GM19397 (cell line): ENCODE measurements around the gene ADAMTS2.

Experiments
- ATAC-seq: cut with Tn5 transposase; IDR thresholded peaks from one replicate; pipeline ENCODE4 v1.9.1; 2021; ENCODE audit warnings: mild to moderate bottlenecking, moderate library complexity; ENCODE audit not compliant: unreplicated experiment

Gene ADAMTS2

DNA sequence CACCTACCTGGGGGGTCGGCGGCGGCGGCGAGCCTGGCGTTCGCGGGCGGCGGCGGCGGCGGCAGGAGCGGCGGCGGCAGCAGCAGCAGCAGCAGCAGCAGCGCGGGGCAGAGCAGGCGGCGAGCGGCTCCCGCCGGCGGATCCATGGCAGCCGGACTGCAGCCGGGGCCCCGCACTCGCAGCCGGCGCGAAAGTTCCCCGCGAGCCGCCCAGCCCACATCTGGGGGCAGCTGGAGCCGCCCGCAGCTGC is 153 bp downstream of the ADAMTS2 start:
- ATAC-seq, result no peak

DNA sequence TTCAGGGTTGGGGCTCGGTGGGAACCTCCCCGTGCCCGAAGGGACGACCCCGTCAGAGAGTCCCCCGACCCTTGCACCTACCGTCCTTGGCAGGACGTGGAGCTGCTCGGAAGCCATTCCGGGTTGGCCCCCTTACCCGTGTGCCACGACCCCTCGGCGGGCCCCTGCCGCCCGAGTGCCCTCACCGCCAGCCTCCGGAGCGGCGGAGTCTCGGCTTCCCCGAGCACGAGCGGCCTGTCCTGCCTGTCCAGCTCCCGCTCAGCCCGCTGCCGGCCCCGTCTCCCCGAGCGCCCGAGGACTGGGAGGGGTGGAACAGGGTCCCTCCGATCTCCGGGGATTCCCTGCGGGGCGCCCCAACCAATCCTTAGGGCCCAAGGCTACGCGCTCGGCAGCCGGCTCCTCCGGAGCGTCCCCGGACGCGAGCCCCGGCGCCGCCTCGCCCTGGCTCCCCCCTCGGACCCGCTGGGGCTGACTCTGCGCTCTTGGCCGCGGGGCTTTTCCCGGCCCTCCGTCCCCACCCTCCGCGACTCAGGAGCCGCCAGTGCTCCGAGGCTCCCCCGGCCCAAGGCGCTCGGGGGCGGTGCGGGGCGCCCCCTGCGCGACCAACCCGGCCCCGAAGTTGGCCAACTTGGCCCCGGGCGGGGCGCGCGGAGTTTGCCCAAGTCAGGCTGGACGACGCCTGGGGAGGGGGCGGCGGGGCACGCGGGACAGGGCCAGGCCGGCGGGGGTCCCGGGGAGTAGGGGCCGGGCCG is 654 bp downstream of the ADAMTS2 start:
- no peak for ATAC-seq

DNA sequence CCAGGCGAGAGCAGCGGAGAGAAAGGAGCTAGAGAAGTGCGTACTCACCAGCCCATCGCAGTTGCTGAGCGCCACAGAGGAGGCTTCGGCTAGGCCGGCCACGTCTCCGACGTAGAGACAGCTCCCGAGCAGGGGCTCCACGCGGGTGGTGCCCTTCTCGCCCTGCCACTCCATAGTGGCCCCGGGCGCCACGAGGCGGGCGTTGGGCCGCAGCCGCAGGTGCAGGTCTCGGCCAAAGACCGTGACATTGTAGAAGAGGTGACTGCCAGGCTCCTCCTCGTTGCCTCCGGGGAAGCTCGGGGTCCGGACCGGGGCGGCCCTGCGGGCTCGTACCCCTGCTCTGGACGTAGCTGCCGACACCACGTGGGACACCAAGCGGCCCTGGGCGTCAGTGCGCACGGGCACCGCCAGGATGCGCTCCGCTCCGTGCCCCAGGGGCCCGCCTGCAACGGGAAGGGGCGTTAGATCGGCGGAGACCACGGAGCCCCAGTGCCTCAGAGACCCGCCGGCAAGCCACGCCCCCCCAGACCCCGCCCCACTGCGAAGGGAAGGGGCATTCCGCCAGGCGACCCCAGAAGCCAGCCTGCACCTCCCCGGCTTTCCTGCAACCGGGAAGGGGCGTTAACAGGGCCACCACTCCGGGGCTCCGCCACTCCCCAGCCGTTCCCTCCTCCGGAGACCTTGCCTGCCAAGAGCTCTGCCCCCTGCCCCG is 1.4 kb downstream of the ADAMTS2 start:
- ATAC-seq, result no peak

DNA sequence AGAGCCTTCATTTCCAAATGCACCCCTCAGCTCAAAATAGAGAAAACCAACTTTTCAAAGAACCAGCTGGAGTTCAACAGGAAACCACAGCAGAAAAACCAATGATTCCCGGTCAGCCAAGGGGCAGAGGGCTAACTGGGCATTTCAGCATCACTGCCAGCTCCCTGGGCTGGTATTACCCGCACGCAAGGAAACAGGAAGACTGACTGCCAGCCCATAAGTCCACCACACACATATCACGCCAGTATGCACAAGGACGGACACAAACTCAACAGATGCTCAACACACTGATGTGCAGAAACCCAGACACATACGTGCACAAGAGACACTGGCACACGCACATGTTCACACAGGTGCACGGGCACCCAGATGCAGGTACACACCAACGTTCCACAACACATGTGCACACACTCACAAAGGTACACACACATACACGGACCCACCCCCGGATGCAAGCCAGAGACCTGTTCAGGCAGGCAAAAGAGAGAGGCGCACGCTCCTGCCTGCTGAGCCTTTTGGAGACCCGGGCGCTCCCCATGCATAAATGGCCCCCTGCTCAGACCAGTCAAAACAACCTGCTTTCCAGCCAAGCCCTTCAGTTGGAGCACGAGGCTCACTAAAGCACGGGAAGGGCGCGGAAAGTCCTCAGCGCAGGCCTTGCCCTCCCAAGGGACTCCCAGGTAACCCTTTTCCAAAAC is 2.1 kb downstream of the ADAMTS2 start:
- no peak for ATAC-seq

DNA sequence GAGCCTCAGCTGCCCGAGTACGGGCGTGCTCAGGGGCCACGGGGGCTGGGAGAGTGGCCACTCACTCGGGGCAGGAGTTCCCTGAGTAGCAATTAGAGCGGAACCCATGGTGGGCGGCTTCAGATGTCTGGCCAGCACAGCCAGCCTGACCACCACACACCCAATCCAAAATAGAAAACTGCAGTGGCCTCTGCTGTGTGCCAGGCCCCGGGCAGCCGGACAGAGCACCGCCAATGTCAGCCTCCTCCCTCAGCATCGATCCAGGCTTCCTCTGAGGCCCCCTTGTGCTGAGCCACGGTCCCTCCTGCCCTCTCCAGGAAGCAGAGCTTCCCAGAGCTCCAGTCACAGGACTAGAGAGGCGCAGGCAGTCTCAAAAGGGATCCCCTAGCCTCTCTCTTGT is 2.7 kb downstream of the ADAMTS2 start:
- no peak for ATAC-seq

DNA sequence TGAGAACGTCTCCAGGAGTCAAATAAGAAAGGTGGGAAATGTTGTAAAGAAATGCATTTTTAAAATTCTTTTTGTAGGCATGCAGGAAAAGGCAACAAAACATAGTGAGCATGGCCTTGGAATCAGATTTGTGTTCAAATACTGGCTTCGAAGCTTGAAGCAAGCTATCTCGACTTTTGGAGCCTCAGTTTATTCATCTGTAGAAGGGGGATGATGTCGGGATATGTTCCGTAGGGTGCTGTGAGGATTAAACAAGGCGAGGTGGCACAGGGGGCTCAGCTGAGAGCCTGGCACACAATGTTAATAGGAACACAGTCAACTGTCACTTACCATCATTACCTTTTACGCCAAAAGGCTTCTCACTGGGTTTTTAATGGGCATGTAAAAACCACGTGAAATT is 4.8 kb downstream of the ADAMTS2 start:
- no peak for ATAC-seq

DNA sequence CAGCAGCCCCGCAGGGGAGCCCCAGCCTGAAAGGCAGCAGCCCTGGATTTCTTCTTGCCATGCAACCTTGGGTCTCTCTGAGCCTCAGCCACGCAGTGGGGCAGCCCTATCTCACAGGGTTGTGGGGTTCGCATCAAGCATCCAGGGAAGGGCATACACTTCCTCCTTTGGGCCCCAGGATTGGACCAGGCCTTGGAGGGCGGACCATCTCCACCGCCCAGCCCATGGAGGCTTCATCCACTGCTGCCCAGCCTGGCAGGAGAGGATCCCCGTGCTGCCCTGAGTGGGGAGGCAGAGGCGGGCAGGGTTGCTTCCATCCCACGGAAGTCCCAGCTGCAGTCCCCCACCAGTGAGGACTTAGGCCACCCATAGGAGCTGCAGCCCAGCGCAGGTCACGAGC is 5.3 kb downstream of the ADAMTS2 start:
- ATAC-seq, result no peak

DNA sequence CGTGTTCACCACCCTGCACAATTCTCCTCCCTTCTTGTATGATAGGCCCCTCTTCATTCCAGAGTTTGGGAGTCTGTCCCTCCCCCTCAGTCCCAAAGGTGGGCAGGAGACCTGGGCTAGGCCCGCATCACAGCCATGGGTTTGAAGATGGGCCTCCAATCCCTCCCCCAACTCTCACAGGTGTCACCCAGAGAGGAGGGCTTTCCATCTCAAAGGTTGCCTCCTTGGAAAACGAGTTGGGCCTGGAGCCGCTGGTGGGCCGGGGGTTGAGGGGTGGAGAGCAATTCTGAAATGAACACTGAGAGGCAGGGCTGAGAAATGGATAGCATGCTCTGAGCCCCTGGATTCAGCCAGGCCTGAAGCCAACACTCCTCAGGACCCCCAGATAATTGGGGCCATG is 6.2 kb downstream of the ADAMTS2 start:
- no peak for ATAC-seq

DNA sequence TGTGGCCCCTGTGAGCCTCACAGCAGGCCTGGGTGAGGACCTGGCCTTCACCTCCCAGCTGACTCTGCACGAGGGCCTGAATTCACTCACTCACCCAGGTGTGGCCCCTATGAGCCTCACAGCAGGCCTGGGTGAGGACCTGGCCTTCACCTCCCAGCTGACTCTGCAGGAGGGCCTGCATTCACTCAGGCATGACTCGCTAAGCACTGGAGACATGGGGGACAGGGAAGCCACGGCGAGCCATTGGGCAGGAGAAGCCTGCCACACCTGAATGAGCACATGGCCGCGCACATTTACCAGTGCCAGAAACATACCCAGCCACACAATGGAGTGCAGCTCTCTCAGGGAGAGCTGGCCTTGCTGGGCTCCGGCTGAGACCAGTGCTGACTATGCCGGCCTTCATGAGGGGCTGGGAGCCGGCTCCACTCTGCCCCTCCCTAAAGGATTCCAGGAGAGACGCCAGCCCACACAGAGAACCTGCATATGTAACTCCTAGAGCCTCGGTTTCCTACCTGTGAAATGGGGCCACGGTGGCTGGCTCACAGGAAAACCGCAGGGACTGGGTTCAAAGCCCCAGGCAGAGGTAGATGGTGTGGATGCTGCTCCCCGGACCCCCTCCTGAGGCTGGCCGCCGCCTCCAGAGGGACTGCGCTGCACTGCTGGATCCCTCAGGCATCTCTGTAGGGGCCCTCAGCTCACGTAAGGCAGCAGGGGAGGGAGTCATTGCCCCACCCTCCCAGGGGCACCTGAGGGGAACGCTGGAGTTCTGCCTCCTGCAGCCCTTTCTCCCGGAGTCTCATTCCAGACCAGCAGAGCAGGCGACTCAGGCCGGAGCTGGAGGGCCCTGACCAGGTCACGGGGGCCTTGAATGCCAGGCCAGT is 7.2 kb downstream of the ADAMTS2 start:
- no peak for ATAC-seq

DNA sequence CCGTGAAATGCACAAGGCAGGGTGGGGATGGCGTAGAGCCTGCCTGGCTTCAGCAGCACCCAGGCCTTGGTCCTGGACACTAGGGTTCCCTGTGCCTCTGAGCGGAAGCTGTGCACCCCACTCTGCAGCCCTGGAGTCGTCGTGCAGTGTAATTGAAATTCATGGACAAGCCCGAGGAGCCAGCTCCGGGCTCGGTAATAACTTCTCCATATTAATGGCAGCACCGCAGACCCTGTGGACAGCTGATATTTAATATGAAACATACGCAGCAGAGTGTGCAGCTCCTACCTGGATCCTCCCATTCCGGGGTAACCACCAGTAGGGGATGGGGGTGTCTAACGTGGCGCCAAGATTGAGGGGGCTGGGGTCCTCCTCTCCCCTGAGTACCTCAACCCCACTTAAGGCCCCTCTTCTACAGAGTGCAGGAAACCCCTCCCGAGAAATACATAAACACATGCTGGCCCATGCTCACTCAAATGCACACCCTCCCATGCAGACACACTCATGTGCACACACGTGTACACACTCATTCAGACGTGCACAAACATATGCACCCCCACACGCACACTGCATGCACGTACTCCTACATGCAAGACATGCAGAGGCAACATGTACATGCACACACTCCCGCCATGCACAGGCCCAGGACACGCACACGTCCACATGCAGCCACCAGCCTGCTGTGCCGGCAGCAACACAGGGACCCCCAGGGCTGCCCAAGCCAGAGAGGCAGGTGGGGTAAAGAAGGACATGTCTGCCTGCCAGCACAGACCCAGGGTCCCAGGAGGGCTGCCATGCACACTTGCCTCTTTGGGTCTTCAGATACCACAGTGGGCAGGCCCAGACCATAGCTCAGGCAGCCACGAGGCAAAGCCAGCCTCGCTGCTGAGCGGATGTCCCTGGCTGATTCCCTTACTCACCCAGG is 8.1 kb downstream of the ADAMTS2 start:
- ATAC-seq, result no peak

DNA sequence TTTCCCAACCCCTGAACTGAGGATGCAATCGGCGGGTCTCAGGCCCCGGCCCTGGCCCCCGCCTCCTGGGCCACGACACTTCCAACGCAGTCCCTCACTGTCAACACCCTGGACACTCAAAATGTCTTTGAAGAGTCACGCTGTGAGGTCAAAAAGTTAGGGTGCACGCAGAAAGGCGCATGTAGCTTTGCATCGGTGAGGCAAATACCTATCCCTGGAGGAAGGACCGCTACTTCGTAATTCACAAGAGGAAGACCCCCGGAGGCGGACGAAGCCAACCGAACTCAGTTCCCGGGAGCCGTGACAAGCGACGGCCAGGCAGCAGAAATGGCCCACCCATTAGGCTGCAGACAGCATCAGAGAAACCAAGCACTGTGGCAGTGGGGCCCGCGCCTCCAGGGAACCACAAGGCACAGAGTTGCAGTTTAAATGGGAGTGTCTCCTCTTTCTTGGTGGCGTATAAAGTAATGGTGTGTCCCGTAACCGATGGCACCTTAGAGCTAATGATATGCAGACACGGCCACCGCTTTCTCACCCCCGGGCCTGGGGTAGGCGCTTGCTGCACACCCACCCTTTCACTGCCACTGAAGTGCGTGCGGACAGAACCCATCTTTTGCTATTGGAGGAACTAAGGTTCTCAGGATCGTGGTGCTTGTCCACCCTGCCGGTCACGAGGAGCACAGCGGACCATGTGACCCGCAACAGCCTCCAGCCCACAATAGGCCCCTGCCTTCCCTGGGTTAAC is 9.0 kb downstream of the ADAMTS2 start:
- ATAC-seq, result no peak

DNA sequence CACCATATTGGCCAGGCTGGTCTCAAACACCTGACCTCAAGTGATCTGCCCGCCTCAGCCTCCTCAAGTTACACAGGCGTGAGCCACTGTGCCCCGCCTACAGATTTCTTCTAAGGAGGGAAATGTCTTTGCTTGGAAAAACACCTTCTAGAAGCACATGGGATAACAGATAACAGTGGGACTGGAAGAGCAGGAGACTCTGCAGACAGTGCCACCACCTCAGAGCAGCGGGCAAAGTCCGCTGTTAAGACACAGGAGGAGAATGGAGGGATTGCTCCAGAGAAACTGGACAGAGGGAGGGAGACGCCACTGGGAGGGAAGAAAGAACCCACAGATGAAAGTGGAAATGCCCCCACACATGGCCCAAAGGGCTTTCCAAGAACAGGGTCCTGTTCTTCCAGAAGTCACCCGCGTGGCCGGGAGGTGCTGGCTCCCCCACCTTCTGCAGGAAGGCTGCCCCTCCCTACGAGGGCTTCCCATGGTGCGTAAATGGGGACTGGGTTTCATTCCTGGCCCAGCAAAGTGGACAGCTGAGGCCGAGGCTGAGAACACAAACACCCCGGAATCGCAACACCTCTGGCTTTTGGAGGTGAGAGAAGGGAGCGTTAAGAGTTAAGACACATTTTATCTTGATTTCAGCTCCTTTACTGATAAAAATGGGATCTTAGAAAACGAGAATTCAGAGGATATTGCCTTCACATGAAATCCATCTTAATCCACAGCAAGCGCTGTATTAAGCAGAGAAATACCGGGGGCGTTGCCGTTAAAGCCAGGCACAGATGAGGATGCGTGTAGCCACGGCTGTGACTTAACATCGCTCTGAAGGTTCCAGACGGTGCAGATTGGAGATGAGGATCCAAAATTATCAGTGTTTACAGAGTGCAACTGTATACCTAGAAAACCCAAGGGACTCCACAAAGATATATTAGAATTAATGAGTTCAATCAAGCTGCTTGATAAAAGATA is 11.2 kb downstream of the ADAMTS2 start:
- ATAC-seq, result no peak

DNA sequence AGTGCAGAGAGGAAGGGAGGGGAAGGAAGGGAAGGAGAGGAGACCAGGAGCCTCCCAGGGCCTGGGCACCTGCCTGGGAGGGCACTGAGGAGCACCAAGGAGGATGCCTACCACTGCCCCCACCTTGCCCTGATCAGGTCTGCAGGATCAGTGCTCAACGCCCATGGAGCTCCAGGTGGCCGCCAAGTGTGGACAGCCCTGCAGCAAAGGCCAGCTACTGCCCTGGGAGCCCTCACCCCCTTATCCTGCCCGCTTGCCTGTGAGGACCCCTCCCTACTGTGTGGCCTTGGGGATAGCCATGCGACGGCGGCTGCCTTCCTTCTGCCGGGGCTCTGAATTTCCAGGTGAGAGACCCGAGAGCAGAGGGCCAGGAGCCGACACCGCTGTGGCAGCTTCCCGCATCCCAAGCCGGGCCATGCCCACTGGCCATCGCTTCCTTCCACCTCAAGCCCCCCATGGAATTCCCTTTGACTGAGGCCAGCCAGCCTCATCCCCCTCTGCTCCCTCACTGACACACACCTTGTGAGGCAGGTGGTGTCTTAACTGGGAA is 12.4 kb downstream of the ADAMTS2 start:
- ATAC-seq, result no peak

DNA sequence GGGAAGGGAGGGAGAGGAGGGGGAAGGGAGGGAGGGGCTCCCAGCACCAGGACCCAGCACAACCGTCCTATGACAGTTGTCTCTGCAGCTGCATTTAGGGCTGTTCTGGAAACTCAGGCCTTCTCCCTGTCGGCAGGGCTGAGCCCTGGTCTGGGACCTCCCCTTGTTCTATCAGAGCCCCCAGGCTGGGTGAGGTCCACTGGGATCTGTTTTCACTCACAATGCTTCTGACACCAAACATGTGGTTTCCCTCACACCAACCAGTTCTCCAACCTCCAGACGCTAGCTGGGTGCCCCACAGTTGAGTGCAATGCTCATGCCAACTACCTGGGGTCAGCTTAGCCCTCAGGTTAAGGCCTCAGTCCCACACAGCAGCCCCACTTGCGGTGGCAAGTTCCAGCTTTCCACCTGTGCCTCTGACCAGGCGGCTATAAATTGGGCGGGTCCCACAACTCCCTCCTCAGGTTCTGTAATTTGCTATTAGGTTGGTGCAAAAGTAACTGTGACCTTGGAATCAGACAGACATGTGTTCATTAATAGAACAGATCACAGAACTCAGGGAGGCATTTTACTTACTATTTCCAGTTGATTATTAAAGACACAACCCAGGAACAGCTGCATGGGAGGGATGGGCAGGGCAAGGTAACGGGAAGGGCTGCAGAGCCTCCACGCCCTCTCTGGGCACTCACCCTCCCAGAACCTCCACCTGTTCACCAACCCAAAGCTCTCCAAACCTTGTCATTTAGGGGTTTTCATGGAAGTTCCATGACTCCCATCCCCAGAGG is 13.5 kb downstream of the ADAMTS2 start:
- no peak for ATAC-seq

DNA sequence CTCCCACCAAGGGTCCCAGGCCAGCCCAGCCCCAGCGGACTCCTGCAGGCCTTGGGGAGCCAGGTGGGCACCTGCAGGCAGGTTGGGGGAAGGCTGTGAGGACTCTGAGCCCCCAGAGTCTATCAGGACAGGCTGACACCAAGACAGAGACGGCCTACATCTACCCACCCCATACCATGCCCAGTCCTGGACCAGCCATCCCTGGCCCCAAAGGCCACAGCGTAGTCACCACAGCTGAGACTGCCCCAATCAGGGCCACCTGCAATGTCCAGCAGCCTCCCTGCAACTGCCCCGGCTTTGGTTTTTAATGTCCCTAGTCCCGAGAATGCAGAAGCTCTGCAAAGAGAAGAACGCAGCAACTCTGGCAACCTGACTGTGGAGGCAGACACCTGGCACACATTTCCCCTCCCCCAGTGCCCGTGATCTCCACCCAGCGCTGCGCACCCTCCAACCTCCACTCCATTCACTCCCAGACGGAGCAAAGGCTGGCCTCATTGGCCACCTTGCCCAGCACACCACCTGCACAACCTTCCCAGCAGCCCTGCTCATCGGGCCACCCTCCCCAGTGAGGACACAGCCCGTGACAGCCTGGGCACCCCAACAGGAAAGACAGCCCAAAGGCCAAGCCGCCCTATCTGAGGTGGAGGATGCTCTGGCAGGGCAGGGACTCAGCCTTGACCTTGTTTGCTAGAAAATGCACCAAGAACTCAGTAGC is 14.9 kb downstream of the ADAMTS2 start:
- no peak for ATAC-seq

DNA sequence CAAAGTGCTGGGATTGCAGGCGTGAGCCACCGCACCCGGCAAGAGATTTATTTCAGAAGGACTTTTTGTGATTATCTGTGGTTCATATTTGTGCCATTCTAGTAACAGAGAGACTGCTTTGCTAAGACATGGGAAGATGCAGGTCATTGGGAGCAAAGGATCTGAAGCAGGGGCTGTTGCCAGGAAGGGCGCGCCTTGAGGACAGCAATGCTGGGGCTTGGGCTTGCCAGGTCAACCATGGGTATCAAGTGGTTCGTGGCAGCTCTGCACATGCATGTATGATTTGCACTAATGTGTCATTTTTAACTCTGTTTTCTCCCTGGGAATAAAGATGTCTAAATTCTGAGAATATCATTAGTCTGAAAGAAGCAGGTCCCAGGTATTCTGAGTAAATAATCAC is 17.0 kb downstream of the ADAMTS2 start:
- ATAC-seq, result no peak
